Measurements from ENCODE around the gene SERGEF.

GRCh38 chr11:17988465-17988864 lies 24.4 kb downstream of the SERGEF start:
- TF ChIP-seq EZH2phosphoT487 (IDR thresholded peaks at IDR 0.05; ENCODE audit: insufficient read depth, low read depth) = no peak
- TF ChIP-seq EZH2 (IDR thresholded peaks at IDR 0.05; ENCODE audit: insufficient read depth, poor library complexity, severe bottlenecking) = no peak
